HG03280 (cell line): Measurements from ENCODE around the gene TMEM175.

Experiments
- ATAC-seq: cut with Tn5 transposase; IDR thresholded peaks from one replicate; pipeline ENCODE4 v1.9.1; 2021; ENCODE audit warnings: mild to moderate bottlenecking, moderate library complexity; ENCODE audit not compliant: unreplicated experiment

The TMEM175 gene

DNA sequence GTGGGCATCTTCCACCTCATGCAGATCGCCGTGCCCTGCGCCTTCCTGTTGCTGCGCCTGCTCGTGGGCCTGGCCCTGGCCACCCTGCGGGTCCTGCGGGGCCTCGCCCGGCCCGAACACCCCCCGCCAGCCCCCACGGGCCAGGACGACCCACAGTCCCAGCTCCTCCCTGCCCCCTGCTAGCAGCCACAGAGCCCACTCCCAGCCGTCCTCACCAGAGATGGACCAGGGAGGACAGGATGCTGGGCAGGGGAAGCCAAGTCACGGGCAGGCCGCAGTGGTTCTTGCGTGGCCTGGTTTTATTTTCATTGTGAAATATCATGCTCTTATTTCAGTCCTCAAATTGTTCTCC, 26.0 kb downstream of the TMEM175 start:
- ATAC-seq = no peak

DNA sequence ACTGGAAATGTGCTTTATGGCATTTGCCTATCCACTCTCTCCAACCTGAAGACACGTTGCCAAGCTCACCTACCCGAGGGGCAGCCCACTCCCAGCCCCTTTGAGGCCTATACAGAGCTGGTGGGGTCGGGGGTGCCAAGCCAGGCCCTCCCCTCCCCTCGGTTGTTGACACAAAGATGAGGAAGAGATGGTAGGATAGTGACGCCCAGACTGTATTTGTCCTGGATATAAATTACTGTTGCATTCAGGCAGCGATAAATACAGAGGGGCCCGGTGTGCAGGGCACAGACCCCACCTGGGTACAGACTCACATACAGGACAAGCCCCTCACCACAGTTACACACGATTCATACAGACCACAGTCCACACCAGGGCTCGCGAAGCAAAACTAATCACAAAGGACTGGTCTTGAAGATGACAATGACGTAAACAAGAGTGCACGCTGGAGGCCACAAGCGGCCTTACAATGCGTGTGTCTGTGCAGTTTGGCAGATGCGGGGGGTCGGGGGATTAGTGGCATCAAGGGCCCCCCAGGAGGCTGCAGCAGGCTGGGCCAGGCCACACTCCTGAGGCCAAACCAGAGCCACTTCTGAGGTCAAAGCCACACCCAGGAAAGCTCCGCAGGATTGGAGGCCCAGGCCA, 26.6 kb downstream of the TMEM175 start:
- no peak for ATAC-seq

DNA sequence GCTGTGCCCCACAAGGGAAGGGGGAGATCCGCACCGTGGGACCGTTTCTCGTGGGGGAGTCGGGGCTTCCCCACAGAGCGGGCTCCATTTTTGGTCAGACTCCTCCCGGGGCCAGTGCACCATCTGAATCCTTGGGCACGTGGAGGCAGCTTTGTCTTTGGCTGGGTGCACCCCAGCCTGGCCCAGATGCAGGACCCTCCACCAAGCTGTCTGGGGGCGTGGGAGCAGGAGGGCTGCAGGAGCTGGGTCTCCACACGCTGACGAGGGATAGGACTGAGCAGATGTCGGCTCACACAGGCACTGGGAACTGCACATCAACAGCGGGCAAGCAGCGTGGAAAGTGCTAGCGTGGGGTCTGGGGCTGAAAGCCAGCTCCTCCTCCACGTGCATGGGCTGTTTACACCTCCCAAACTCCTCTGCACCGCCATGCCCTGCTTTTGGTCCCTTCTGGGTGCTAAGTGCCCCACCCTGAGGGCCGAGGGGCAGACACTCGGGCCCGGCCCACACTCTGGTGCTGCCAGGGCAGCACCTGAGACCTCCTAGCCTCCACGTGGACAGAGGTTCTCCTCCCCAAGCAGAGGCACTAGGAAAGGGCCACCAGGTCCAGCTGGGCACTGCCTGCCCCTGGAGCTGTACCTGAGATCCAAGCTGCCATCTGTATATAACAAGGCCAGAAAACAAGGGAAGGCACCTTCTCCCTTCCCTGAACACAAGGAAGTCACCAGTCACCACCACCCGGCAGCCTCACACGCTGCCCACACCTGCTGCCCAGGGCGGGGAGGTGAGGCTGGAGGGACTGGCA, 27.3 kb downstream of the TMEM175 start:
- no peak for ATAC-seq

DNA sequence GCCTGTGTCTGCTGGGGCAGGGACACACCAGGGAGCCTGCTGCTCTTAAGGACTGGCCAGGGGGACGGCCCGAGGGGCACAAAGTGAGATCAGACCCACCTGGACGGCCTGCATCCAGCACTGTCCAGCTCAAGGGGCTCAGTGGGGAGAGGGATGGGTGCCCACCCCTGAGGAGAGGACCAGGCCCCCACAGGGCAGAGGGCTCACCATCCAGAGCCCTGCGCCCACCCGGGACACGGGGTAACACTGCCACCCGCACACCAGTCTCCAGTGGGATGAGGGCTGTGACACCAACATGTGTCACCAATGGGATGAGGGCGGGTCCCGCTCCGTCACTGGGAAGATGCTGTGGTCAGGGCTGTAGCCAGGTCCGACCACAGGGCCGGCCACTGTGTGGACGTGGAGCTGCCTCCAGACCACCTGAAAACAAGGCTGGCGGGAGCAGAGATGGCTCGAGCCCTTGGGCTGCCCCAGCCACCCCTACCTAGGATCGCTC, 27.9 kb downstream of the TMEM175 start:
- ATAC-seq = no peak

DNA sequence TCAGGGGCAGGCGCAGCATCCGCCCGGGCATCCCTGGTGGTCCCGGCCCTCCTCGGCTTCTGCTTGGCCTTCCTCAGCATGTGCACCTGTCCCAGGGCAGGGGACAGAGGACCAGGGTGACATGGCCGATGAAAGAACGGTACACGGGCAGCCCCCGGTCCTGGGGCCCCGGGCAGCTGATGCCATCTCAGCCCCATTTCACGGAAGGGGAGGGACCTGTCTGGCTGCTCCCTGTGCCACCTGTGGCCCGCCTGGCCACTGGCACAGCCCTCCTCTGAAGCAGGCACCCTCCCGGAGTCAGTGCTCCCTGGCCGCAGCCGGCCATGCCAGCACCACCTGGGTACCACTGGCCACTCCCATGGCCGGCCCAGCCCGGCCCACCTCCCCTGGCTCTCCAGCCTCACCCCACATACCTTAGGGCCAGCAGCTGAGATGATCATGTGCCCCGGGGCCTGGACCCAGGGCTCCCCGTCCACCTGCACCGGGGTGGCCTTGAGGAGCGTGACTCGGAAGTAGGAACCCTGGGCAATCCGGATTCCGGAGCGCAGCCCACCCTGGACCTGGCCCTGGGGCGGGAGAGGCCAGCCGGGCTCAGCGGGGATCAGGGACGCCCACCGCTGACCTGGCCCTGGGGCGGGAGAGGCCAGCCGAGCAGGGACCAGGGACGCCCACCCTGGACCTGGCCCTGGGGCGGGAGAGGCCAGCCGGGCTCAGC, 28.5 kb downstream of the TMEM175 start:
- ATAC-seq = no peak

DNA sequence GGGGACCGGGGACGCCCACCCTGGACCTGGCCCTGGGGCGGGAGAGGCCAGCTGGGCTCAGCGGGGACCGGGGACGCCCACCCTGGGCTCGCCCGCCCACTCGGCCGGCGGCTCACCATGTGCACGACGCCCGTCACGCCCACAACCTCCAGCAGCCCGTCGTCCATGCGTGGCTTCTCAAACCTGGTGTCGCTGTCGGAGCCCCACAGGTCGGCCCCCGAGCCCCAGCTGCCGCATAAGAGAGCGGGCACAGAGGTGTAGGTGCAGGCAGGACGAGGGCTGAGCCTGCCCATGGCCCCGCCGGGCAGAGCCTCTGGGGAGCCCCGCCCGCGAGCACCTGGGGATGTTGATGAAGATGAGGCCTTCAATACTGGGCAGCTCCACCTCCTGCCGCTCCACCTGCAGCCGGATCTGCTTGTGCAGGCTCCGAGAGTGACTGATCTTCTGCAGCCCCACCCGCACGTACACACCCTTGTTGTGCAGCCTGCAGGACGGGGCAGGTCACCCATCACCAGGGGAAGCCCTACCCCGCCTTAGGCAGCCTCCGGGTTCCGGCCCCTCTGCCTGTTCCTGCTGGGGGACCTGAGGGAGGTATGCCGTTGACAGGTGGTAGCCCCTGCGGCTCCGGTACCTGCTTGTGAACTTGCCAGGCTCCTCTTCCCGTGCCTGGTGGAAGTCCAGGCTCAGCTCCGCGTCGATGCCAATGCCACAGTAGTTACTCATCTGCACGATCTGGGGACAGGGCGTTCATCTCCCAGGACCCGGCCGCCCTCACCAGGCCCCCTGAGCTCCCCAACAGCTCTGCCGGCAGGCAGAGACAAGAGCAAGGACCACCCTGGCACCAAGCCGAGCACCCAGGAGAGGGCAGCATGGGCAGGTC, 29.3 kb downstream of the TMEM175 start:
- no peak for ATAC-seq

DNA sequence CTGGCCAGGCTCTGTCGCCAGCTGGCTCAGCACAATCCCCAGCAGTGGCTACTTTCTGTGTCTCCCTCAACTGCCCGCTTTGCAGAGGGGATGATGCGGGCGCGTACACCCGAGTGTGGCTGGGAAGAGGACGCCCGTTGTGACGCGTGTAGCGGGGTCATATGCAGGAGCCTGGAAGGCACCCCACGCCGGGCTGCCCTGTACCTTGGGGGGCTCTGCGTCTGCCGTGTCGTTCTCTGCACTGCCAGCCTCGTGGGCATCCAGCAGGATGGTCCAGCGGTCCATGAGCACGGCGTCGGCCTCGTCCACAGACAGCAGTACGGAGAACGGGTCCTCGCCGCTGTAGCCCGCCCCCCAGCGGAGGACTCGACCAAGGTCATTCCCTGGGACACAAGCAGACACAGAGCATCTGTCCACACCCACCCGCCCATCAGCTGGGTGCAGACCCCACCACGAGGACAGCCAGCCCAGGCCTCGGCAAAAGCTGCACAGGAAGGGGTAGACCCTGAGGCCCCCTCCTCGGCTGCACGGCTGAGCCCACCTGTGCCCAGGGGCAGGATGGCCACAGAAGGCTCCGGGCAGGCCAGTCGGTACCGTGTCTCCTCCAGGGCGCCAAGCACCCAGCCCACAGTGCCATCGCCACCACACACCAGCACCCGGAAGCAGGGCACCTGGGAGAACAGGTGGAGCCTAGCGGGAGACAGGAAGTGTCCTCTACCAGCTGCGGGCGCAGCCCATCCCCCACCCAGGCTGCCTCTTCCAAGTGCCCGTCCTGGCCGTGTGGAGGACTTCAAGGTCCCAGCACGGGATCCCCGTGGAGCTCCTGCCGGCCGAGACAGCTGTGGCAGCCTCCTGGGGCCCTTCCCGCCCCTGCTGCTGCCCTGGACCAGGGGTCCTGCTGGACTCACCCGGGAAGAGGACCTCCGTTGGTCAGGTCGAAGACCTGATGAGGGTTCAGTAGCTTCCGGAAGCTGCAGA, 30.3 kb downstream of the TMEM175 start:
- ATAC-seq = no peak

DNA sequence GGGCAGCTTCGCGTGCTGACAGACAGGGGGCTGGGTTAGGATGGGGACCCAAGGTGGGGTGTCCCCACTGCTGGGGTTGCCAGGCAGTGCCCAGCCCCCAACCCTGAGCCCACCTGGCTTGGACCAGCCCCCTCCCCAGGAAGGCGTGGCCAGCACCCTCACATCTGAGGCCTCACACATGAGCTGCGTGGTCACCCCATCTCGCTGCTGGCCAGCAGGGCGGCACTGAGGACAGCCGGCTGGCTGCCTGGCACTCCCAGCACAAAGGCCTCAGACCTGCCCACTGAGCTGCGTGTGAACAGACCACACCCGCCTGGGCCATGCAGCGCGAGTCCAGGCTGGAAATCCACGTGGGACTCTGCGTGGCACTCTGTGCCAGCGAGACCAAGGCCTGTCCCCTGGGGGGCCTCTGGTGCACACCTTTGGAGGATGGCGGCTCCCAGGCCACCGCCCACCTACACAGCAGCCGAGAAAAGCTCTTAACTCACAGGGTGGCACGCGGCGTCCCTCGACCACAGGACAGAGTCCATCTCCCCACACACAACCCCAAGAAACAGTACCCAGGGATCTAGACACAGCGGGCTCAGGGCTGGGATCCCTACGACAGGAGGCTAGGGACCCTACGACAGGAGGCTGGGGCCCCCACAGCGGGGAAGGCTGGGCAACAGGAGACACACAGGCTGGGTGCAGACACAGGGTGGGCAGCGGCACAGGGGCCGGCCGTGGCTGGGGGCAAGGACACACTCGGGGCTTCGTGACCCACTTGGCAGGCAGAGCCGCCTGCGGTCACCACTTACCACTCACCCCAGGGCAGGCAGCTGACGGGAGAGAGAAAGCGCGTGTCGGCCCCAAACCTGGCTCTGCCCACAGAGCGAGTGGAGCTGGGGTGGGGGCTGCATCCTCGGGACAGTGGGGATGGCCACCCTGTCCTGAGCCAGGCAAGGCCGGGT, 31.3 kb downstream of the TMEM175 start:
- ATAC-seq = no peak

DNA sequence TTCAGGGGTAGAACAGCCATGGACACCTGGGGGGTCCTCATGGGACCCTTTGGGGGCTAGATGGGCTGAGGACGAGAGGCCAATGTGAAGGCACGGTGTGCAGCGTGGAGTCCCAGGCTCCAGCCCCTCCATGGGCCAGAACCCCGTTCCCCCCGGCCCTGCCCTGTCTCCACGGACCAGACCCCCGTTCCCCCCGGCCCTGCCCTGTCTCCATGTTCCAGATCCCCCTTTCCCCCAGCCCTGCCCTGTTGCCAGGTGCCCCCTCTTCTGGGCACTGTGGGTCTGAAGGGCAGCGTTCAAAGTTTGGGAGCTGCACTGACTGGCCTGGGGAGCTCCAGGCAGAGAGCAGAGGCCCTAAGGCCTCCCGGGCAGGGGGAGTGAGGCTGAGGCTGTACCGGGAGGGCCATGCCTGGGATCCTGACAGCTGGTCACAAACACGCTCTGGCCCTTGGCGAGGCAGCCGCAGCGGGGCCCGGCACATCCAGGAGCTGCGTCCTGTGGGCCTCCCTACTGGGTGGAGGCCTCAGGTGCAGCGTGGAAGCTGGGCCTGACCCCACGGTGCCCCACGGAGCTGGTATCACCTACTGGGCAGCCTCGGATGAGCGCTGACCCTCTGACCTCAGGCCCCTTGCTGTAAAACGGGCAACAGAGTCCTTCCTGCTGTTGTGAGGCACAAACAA, 32.2 kb downstream of the TMEM175 start:
- ATAC-seq = no peak

DNA sequence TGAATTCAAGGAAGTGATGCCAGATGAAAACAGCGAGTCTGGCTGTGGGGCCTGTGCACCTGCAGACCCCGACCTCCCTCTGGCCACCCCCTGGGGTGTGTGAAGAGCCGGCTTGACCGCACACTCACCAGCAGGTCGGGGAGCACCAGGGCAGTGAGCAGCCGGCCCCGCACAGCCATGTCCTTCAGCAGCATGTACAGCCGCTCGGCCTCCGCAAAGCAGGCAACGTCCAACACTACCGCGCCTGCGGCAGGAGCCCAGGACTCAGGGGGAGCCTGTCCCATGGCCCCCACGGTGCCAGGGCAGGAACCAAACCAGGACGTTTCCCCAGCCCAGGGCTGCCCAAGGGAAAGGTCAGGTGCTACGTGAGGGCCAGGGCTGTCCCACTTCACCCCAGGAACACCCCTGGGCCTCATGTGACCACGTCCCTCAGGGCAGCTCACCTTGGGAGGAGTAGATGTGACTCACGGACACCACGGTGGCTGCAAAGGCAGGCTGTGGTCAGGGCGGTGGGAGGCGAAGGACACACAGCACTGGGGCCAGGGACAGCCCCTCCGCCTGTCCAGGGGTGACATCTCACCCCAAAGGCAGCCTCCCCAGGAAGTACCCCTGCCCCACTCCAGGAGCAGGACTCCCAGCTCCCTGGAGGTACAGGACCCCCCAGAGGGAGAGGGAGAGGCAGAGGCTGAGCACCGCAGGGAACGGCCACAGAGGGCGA, 32.9 kb downstream of the TMEM175 start:
- no peak for ATAC-seq

DNA sequence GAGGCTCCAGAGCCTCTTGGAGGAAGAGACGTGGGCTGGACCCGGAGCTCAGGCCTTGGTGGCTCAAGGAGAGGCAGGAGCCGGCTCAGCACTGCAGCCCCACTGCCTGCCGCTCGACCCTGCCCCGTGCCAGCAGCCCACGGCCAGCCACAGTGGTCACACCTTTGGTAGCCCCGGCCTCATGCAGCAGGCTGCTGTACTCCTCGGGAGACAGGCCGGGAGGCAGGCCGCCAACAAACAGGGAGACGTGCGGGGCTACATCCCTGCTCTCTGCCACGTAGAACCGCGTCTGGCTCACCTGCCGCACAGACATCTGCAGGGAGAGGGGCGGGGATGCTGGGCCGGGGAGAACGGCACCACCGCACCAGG, 33.5 kb downstream of the TMEM175 start:
- ATAC-seq = no peak

DNA sequence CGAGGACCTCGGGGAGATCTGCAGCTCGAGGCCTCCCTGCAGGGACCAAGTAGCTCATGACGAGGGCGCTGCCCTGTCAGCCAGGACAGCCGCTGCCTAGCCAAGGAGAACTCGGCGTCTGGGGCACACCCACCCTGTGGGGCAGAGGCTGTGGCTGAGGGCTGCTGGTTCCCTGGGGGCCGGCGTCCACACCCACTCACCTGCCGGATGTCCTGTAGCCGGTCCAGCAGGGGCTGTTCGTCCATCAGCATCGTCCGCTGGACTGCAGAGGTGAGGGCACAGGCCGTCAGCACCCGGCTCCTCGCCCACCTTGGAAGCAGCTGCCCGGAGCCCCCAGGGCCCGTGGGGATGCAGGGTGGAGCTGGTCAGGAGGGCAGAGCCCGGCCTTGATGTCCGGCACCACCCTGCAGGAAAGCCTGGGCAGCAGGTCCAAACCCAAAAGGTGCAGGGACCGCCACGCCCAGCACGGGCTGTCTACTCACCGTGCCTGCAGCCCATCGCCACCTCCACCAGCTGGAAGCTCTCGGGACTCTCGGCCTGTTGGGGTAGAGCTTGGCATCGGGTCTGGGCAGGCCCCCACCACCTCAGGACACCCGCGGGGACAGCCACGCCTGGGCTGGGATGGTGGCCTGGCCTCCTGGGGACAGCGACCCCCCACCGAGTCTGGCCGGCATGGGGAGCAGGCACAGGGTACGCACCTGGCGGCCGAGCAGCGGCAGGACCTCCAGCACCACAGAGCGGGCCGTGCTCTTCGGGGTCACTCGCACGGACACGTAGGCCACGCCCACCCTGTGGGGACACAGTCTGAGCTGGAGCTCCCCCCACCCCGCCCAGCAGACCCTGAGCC, 34.2 kb downstream of the TMEM175 start:
- ATAC-seq = no peak

DNA sequence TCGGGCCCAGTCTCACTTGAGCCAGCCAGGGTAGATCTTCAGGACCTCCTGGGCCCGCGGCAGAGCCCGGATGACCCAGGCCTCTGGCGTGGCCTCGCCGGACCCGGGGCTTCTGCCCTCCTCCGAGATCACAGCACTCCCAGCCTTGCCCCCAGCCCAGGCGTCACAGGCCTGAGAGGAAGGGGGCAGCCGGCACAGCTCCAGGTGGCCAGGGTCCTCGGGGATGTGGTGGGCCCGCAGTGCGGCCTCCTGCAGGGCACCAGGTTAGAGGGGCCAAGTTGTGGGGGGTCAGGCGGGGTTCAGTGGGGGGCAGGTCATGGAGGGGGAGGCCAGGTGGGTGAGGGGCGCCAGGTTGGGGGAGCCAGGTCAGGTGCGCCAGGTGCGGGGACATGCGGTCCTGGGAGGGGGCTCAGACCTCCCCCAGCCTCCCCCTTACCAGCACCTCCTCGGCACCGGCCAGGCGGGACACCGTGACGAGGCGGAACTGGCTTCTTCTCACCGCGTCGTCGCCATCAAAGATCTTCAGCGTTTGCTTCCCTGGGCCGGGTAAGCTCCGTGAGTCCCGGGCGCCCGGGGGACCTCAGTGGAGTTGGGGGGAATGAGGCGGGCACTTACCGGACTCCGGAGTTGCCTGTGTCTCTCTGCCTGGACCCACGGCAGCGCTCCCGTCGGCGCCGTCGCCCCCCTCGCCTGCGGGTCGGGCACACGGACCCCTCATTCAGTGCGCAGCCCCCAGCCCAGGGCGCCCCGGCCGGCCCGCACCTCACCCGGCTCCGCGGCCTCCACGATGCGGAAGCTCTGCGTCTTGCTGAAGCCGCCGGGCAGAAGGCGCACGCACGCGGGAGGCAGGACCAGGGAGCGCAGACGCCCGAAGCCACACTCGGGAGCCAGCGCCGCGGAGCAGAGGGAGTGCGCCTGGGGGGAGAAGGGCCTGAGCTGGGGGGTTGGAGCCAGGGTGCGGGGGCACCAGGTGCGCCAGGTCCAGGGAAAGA, 35.1 kb downstream of the TMEM175 start:
- no peak for ATAC-seq

DNA sequence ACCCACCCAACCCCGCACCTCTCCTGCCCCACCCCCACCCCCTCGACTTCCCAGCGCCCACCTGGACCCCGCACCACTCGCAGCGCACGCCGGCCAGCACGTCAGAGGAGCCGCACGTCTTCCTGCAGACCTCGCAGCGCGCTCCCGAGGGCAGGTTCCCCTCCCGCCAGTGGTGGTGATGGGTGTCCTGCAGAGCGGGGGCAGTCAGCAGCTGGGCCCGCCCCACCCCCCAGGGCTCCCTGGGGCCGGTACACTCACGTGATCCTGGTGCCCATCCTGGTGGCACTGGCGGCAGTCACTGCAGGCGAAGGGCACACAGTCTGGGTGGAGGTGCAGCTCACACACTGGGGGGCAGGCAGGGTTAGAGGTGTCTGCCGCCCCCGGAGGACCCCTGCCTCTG, 36.0 kb downstream of the TMEM175 start:
- ATAC-seq = no peak

DNA sequence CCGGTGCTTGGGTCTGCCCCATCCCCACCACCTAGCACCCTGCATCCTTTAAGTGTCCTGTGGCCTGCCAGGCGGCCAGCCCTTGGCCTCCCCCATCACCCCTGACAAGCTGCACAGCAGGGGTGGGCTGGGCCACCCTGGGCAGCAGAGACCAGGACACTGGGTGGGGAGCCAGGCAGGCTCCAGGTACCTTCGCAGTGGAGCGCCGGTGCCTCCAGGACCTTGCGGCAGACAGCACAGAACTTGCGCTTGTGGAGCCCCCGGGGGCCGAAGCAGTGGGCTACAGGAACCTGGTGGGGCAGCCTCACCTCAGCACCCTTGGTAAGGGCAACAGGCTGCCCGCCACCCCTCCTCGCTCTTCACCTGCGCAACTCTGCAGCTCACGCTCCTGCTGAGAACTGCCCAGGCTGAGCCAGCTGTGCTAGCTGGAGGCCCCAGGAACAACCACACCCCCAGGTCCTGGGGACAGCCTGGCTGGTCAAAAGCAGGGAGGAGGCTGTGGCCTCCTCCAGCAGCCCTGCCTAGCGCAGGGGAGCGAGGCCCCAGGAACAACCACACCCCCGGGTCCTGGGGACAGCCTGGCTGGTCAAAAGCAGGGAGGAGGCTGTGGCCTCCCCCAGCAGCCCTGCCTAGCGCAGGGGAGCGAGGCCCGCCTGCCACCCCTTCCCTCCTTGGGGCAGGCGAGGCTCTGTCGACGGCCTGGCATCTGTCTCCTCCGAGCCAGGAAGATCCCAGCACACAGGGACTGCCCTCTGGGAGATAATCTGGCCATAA, 36.5 kb downstream of the TMEM175 start:
- no peak for ATAC-seq
